Liver (tissue), 9 donors: ENCODE data around the gene OR56B4. TPM values are rescaled to one million over a fixed set of nuclear protein-coding genes. Genes with fewer than 3 reads are reported as not detected.

Experiments
- DNase-seq: peaks from one replicate; pipeline ENCODE4 v3.0.0-alpha.2; 2017; ENCODE audit warnings: low spot score
- H3K27ac ChIP-seq, 2 donors: one replicate each; pipeline ENCODE4 v1.7.0; 2013; ENCODE audit warnings: inconsistent platforms in 2 of 2, low read length in 2 of 2, control low read depth in 1 of 2, low read depth in 1 of 2, mild to moderate bottlenecking in 1 of 2
- H3K27me3 ChIP-seq, 4 donors: one replicate each; pipeline versions ENCODE4 v1.6.1 to v1.7.0; 2013; ENCODE audit warnings: low read length in 3 of 4, inconsistent platforms in 1 of 4, mild to moderate bottlenecking in 1 of 4, moderate library complexity in 1 of 4; ENCODE audit not compliant: control insufficient read depth in 4 of 4, insufficient read depth in 4 of 4
- H3K36me3 ChIP-seq, 4 donors: one replicate each; pipeline versions ENCODE4 v1.6.1 to v1.7.0; 2013; ENCODE audit warnings: low read length in 3 of 4, mild to moderate bottlenecking in 3 of 4, low read depth in 1 of 4, moderate library complexity in 1 of 4; ENCODE audit not compliant: control insufficient read depth in 4 of 4, insufficient read depth in 3 of 4
- H3K4me1 ChIP-seq, 4 donors: one replicate each; pipeline versions ENCODE4 v1.6.1 to v1.7.0; 2013; ENCODE audit warnings: low read length in 3 of 4, mild to moderate bottlenecking in 3 of 4, moderate library complexity in 1 of 4; ENCODE audit not compliant: control insufficient read depth in 4 of 4, insufficient read depth in 4 of 4
- H3K4me3 ChIP-seq, 3 donors: one replicate each; pipeline versions ENCODE4 v1.6.1 to v1.7.0; 2013; ENCODE audit warnings: low read length in 3 of 3, control low read depth in 1 of 3, low read depth in 1 of 3, mild to moderate bottlenecking in 1 of 3
- H3K9ac ChIP-seq, 2 donors: one replicate each; pipeline ENCODE4 v1.7.0; 2013; ENCODE audit warnings: low read length in 2 of 2, mild to moderate bottlenecking in 2 of 2, moderate library complexity in 2 of 2, control low read depth in 1 of 2, low read depth in 1 of 2
- H3K9me3 ChIP-seq, 4 donors: one replicate each; pipeline versions ENCODE4 v1.6.1 to v1.7.0; 2013; ENCODE audit warnings: low read length in 3 of 4; ENCODE audit not compliant: control insufficient read depth in 4 of 4
- ATF3 ChIP-seq: IDR thresholded peaks from 2 replicates; pipeline ENCODE4 v1.6.1; 2016; ENCODE audit warnings: antibody characterized with exemption
- CTCF ChIP-seq: fragments of 150-350 bp; IDR thresholded peaks from 2 replicates; pipeline ENCODE4 v1.5.1; 2017; ENCODE audit warnings: improper control_type of control experiment, low read depth, low read length; ENCODE audit not compliant: missing input control
- EGR1 ChIP-seq, 2 donors: IDR thresholded peaks; 2 replicates each; pipeline ENCODE4 v1.6.1; 2016 to 2018; ENCODE audit warnings: antibody characterized with exemption in 2 of 2, low read depth in 2 of 2
- FOXA1 ChIP-seq: IDR thresholded peaks from 2 replicates; pipeline ENCODE4 v1.6.1; 2016; ENCODE audit warnings: antibody characterized with exemption
- FOXA2 ChIP-seq: IDR thresholded peaks from 2 replicates; pipeline ENCODE4 v1.6.1; 2016; ENCODE audit warnings: antibody characterized with exemption
- GABPA ChIP-seq, 2 donors: IDR thresholded peaks in 1 of 2; conservative IDR thresholded peaks in 1 of 2; 2 replicates each; pipeline ENCODE4 v1.6.1; 2016; ENCODE audit warnings: antibody characterized with exemption in 2 of 2, mild to moderate bottlenecking in 1 of 2, moderate library complexity in 1 of 2
- HNF4A ChIP-seq, 2 donors: conservative IDR thresholded peaks; 2 replicates each; pipeline ENCODE4 v1.6.1; 2016; ENCODE audit warnings: antibody characterized with exemption in 2 of 2, mild to moderate bottlenecking in 2 of 2
- HNF4G ChIP-seq: IDR thresholded peaks from 2 replicates; pipeline ENCODE4 v1.6.1; 2016; ENCODE audit warnings: antibody characterized with exemption
- JUND ChIP-seq, 2 donors: IDR thresholded peaks; 2 replicates each; pipeline ENCODE4 v1.6.1; 2016; ENCODE audit warnings: antibody characterized with exemption in 2 of 2
- MAX ChIP-seq: IDR thresholded peaks from 2 replicates; pipeline ENCODE4 v1.6.1; 2016; ENCODE audit warnings: antibody characterized with exemption
- NR2F2 ChIP-seq: IDR thresholded peaks from 2 replicates; pipeline ENCODE4 v1.6.1; 2016; ENCODE audit warnings: antibody characterized with exemption
- RAD21 ChIP-seq, 2 donors: IDR thresholded peaks; 2 replicates each; pipeline ENCODE4 v1.6.1; 2016; ENCODE audit warnings: antibody characterized with exemption in 2 of 2, mild to moderate bottlenecking in 2 of 2
- REST ChIP-seq: IDR thresholded peaks from 2 replicates; pipeline ENCODE4 v1.6.1; 2016; ENCODE audit warnings: antibody characterized with exemption, mild to moderate bottlenecking
- RXRA ChIP-seq, 2 donors: IDR thresholded peaks; 2 replicates each; pipeline ENCODE4 v1.6.1; 2017 to 2018; ENCODE audit warnings: antibody characterized with exemption in 2 of 2, mild to moderate bottlenecking in 1 of 2
- SP1 ChIP-seq: IDR thresholded peaks from 2 replicates; pipeline ENCODE4 v1.6.1; 2018; ENCODE audit warnings: antibody characterized with exemption, mild to moderate bottlenecking
- TAF1 ChIP-seq: conservative IDR thresholded peaks from 2 replicates; pipeline ENCODE4 v1.6.1; 2016; ENCODE audit warnings: antibody characterized with exemption, mild to moderate bottlenecking
- YY1 ChIP-seq: IDR thresholded peaks from 2 replicates; pipeline ENCODE4 v1.6.1; 2016; ENCODE audit warnings: antibody characterized with exemption, mild to moderate bottlenecking
- ZBTB33 ChIP-seq: IDR thresholded peaks from 2 replicates; pipeline ENCODE4 v1.6.1; 2016; ENCODE audit warnings: antibody characterized with exemption
- WGBS: extraction: QIAGEN DNeasy Blood & Tissue Kit; methylation state at CpG from one replicate; pipeline ENCODE4 v1.1.7; 2013; 5-methylcytosine and 5-hydroxymethylcytosine counted together
- polyA plus RNA-seq, 2 donors: library from polyadenylated mRNA; stranded (reverse) in 1 of 2; unstranded in 1 of 2; fragments of 200-250 nt in 1 of 2; fragments of >200 nt in 1 of 2; fragmentation: Nextera tagmentation in 1 of 2; extraction: Ambion mirVana in 1 of 2; gene quantifications; one replicate each; pipeline versions ENCODE4 v1.2.1 to v1.2.3, GENCODE V29; 2013 to 2015
- total RNA-seq, 2 donors: library from RNA; depleted of rRNA; stranded (reverse); fragments of >200 nt; gene quantifications; one replicate each; pipeline ENCODE4 v1.2.3, GENCODE V29; 2014
- donor health status: healthy.
- donor health status: healthy.
- donor health status: healthy.
- donor health status: healthy.
- donor health status: healthy.

Gene OR56B4
- total and polyA plus RNA-seq, 4 donors: not detected

- H3K9ac ChIP-seq: no peak overlapping the region
- no peaks in the 10 kb centered on the region for H3K27me3 ChIP-seq
- H3K27ac ChIP-seq: no peak overlapping the region
- no peaks in the 10 kb centered on the region for H3K4me1 ChIP-seq
- no peaks in the 10 kb centered on the region for H3K36me3 ChIP-seq
- H3K4me3 ChIP-seq: no peak overlapping the region
- DNase-seq: no peak
- H3K9me3 ChIP-seq: peaks cover 0 to 4% (median 0%) of the 10 kb centered on the region in 4 donors
- 94% methylated on average over 1 of the region's 1 CpG for WGBS
- TF ChIP-seq JUND (IDR thresholded peaks at IDR 0.05): no peak
- TF ChIP-seq EGR1 (IDR thresholded peaks at IDR 0.05; ENCODE audit: low read depth in 2 of 2): no peak
- TF ChIP-seq RXRA (IDR thresholded peaks at IDR 0.05): no peak
- no peak for TF ChIP-seq REST
- no peak for TF ChIP-seq HNF4A (conservative IDR thresholded peaks at IDR 0.05)
- TF ChIP-seq NR2F2: no peak
- TF ChIP-seq HNF4G: no peak
- no peak for TF ChIP-seq MAX
- no peak for TF ChIP-seq TAF1
- no peak for TF ChIP-seq FOXA2
- TF ChIP-seq ATF3: no peak
- no peak for TF ChIP-seq RAD21 (IDR thresholded peaks at IDR 0.05)
- no peak for TF ChIP-seq SP1
- TF ChIP-seq CTCF: no peak
- TF ChIP-seq ZBTB33: no peak
- TF ChIP-seq YY1: no peak
- TF ChIP-seq GABPA (IDR thresholded peaks at IDR 0.05 in 1 of 2, conservative IDR thresholded peaks at IDR 0.05 in 1 of 2): no peak
- no peak for TF ChIP-seq FOXA1
These were observed 9.2 kb downstream of the OR56B4 start for GRCh38 chr11:6116638-6117037.
